SJCRH30 (cell line): Measurements from ENCODE around the gene ASAP2. TPM values are rescaled to one million over a fixed set of nuclear protein-coding genes. Genes with fewer than 3 reads are reported as not detected.

Source experiments
- DNase-seq, 2 experiments: peaks; one replicate each; pipeline ENCODE4 v3.0.0-alpha.2; 2015 to 2020
- H3K27ac ChIP-seq: fragments of 250-450 bp; sonication (Bioruptor Pico); 2 replicates; pipeline ENCODE4 v1.5.1; 2020; ENCODE audit warnings: mild to moderate bottlenecking, moderate library complexity
- H3K27me3 ChIP-seq: fragments of 250-450 bp; sonication (Bioruptor Pico); 2 replicates; pipeline ENCODE4 v1.5.1; 2020; ENCODE audit warnings: mild to moderate bottlenecking, moderate library complexity
- H3K36me3 ChIP-seq: fragments of 250-450 bp; sonication (Bioruptor Pico); 2 replicates; pipeline ENCODE4 v1.5.1; 2020; ENCODE audit warnings: mild to moderate bottlenecking, moderate library complexity
- H3K4me1 ChIP-seq: fragments of 250-450 bp; sonication (Bioruptor Pico); 2 replicates; pipeline ENCODE4 v1.5.1; 2020; ENCODE audit warnings: mild to moderate bottlenecking, moderate library complexity
- H3K4me3 ChIP-seq: fragments of 250-450 bp; sonication (Bioruptor Pico); 2 replicates; pipeline ENCODE4 v1.5.1; 2020; ENCODE audit warnings: mild to moderate bottlenecking, moderate library complexity
- H3K9me3 ChIP-seq: fragments of 250-450 bp; sonication (Bioruptor Pico); replicated peaks from 2 replicates; pipeline ENCODE4 v1.5.1; 2020; ENCODE audit warnings: mild to moderate bottlenecking, moderate library complexity
- total RNA-seq: library from RNA; depleted of rRNA; stranded (reverse); fragments of >200 nt; shearing (Covaris generic); gene quantifications from 2 replicates; pipeline ENCODE4 v1.2.3, GENCODE V29; 2014

ASAP2 gene
- total RNA-seq, 1 experiment from 2014 or later = 32.6 TPM

DNA sequence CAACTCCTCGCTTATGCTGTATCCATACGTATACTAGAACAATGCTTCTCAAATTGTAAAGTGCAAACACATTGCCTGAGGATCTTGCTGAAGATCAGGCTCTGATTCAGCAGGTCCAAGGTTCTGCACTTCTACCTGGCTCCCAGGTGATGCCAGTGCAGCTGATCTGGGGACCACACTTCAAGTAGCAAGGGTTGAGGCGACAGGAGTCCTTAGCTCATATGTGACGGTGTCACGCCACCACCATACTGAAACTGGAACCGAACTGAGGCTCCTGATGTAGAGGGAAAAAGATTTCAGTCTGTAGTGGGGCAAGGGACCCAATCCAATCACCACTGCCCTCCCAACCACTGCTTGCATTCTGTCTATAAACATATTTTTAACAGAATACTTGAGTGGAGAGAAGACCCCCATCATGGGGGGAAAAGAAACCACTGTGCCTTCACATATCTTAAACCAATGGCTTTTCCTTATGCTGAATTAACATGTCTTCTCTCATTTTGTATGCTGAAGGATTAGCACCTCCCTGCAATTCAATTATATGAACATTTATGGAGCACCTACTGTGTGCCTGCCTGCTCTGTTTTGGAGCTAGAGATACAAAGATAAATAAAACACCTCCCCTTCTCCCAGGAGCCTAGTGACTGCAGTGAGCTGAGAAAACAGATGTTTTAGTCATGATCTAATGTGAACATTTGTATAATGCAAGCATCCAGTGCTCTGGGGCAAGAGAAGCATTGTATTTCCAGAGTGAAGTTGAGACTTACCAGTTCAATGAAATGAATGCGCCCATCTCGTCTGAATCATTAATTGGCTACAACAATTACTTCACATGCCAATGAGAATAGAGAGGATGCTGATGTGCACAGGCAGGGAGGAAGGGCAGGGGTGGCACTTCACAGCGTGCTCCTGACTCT lies 6.6 kb upstream of the ASAP2 start:
- no peak overlapping the region for H3K4me3 ChIP-seq
- no peaks in the 10 kb centered on the region for H3K36me3 ChIP-seq
- H3K27ac ChIP-seq = no peak overlapping the region
- H3K4me1 ChIP-seq = peaks cover 2% of the 10 kb centered on the region
- no peaks in the 10 kb centered on the region for H3K9me3 ChIP-seq
- H3K27me3 ChIP-seq = no peaks in the 10 kb centered on the region
- no peak for DNase-seq

DNA sequence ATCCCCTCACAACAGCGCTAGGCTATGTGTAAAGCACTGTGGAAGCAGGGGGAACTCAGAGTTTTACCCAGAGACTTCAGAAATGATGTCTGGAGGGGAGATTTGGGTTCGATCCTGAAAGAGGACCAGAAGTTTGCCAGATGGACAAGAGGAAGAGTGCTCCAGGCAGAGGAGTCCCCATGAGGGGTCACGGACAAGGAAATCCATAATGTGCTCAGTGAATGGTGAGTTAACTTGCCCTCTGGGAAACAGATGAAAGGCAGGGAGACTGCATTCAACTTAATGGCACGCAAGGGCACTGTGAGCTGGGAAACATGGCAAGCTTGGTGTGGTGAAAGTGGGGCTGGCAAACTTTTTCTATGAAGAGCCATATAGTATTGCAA lies 6.0 kb upstream of the ASAP2 start:
- Histone ChIP-seq H3K4me1 (peaks cover 8% of the 10 kb centered on the region), H3K9me3 (no peaks in the 10 kb centered on the region), H3K4me3 (no peak overlapping the region), H3K27me3 (no peaks in the 10 kb centered on the region), H3K27ac (no peak overlapping the region), H3K36me3 (no peaks in the 10 kb centered on the region)
- DNase-seq = no peak

DNA sequence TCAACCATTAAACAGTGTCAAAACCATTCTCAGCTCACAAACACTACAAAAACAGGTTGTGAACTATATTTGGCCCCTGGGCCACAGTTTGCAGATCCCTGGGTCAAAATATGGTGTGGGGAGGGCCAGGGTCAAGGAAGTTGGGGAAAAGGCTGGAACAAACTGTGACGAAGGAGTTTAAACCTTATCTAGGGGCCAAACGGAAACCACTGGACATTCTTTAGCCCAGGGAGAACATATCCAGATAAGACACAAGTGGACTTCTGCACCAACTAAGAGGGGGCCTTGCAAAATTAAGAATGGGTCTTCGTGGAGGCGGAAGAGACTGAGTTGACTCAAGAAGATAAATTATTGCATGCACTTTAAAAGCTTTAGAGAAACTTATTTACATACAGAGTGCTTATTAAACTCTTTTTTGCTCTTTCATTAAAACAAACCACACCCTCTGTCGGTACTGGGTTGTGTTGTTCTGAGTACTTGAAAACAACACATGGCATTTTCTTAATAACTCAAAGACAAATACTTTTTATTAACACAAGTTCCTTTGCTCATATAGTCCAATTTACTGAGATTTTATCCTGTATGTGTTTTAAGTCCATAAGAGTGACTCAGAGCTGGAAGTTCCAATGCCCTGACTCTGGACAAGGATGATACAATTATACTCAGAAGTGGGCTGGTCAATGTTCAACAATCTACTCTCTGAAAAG lies 5.3 kb upstream of the ASAP2 start:
- no peak for DNase-seq
- Histone ChIP-seq H3K4me3 (no peak overlapping the region), H3K27me3 (no peaks in the 10 kb centered on the region), H3K27ac (no peak overlapping the region), H3K9me3 (no peaks in the 10 kb centered on the region), H3K4me1 (peaks cover 8% of the 10 kb centered on the region), H3K36me3 (no peaks in the 10 kb centered on the region)

DNA sequence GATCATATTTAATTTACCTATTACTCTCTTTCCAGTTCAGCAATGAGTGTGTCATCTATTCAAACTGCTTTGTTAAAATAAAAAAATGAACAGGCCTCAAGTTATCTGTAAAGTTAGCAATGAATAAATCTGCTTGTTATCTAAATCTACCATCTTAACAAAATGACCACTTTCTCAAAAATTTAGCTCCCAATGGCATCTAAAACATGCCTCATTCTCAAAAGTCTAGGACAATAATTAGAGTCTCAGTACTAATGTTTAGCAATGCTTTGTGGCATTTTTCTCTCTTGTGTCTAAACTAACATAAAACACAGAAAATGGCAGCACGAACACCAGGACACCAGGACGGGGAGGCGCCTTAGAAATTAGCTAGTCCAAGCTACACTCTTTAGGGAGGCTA lies 3.6 kb upstream of the ASAP2 start:
- H3K4me1 ChIP-seq = peaks cover 8% of the 10 kb centered on the region
- no peak for DNase-seq
- H3K27ac ChIP-seq = no peak overlapping the region
- no peaks in the 10 kb centered on the region for H3K36me3 ChIP-seq
- no peak overlapping the region for H3K4me3 ChIP-seq
- H3K9me3 ChIP-seq = no peaks in the 10 kb centered on the region
- H3K27me3 ChIP-seq = no peaks in the 10 kb centered on the region

DNA sequence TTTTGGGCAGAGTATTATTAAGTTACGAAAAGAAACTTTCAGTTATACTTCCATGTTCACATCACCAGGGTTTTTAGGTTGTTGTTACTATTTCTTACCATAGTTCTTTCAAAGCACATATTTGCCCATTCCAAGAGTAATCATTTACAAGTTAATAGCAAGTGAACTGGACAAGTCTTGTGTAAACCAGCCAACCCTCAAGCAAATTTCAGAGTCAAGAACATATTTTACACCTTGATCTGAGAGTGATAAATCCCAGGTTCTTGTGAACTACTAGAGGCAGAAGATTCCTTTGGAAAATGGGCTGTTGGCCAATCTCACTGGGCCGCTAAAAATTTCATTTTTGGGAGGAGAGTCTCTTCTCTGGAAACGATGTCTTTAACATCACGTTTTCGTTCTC lies 2.7 kb upstream of the ASAP2 start:
- no peak for DNase-seq
- Histone ChIP-seq H3K4me3 (no peak overlapping the region), H3K27ac (no peak overlapping the region), H3K4me1 (peaks cover 8% of the 10 kb centered on the region), H3K9me3 (no peaks in the 10 kb centered on the region), H3K36me3 (no peaks in the 10 kb centered on the region), H3K27me3 (no peaks in the 10 kb centered on the region)

DNA sequence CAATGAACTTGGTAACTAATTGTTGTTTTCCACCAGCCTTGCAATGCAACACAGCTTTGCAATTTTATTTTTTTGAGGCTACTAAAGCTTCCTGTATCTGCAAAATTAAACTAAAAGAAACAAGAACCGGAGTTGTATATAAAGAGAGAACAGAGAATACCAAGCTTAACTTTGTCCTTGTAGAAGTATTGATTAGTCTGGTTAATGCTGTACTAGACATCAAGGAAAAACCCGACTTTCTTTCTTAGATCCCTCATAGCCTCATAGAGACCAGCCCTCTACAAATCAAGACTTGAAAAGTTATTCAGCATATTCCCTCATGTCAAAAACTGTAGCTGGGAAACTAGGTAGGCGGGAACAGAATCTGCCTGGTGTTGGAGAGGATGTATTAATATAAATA lies 1.7 kb upstream of the ASAP2 start:
- Histone ChIP-seq H3K27me3 (no peaks in the 10 kb centered on the region), H3K4me3 (no peak overlapping the region), H3K27ac (peak overlapping the region; percentile 63), H3K36me3 (0 out of 2 replicates have a peak, but pooled peaks cover 3% of the 10 kb centered on the region), H3K4me1 (peaks cover 12% of the 10 kb centered on the region), H3K9me3 (no peaks in the 10 kb centered on the region)
- DNase-seq = no peak

DNA sequence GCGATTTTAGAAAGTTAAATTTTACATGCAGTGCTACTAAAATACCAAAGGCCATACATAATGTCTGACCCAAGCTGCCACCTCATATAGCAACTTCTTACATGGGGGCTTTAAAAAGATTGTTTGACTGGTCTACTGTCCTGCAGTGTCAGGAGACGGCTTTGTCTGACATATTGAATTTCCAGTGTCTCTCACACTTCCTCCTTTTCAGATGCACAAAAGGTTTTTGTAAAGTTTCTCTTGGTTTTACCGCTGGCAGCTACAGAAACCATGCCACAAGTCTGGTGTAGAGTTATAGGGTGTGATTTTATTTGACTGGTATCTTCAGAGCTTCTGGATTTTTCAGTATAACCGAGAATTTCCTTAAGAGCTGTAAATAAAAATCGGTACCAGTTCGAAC lies 1.1 kb upstream of the ASAP2 start:
- Histone ChIP-seq H3K4me1 (peaks cover 12% of the 10 kb centered on the region), H3K27ac (peak overlapping the region; percentile 63), H3K27me3 (no peaks in the 10 kb centered on the region), H3K9me3 (no peaks in the 10 kb centered on the region), H3K4me3 (peak overlapping the region; percentile 79), H3K36me3 (0 out of 2 replicates have a peak, but pooled peaks cover 3% of the 10 kb centered on the region)
- DNase-seq = peak in 1 of 2 experiments; percentile 53

DNA sequence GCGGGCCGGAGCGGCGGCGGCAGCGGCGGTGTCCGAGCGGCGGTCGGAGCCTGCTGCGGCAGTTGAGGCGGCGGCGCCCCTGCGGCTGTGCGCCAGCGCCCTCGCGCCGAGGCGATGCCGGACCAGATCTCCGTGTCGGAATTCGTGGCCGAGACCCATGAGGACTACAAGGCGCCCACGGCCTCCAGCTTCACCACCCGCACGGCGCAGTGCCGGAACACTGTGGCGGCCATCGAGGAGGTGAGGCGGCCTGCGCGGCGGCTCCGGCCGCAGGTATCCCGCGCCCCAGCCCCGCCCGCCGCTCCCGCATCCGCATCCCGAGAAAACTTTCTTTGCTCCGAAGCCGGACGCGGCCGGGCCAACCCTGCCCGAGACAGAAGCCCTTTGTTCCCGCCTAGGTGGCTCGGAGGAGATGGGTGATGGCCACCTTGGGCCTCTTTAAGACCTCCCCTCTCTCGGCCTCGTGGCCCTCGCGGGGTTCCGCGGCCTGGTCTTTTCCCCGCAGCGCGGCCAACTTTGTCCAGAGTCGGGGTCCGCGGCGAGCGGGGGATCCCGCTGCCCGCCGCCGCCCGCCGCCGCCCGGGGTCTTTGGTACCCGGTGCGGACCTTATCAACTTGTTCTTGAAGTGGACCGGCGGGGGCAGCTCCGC lies 504 bp downstream of the ASAP2 start:
- Histone ChIP-seq H3K27me3 (no peaks in the 10 kb centered on the region), H3K27ac (peak overlapping the region; percentile 67), H3K9me3 (no peaks in the 10 kb centered on the region), H3K36me3 (0 out of 2 replicates have a peak, but pooled peaks cover 3% of the 10 kb centered on the region), H3K4me1 (peaks cover 12% of the 10 kb centered on the region), H3K4me3 (peak overlapping the region; percentile 95)
- DNase-seq = peak; percentile 49 to 59

DNA sequence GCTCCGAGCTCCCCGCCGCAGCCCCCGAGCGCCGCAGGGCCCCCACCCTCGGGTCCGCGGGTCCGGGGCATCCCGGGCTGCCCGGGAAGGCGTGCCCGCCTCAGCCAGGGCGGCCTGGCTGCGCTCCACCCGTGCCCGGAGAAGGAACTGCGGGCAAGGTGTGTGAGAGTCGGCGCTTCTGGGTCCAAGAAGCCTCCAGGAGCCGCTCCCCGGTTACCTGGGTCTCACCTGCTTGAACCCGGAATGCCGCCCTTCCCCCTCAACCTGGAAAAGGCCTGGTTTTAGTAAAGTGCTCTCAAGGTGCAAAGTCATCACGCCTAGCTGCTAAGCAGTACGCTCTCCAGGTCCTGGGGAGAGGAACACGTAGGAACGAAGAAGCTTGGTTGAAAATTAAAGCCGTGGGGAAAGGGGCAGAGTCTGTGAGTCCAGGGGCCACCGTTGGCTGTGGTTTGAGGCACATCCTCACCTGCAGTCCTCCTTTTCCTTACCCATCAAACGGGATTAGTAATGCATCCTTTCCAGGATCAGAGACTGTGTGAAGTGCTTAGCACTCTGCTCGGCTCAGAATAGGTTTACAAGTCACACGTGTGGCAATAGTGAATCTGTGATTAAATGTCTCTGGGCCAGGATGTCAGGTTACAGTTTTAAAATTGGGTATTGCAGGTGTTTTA lies 1.2 kb downstream of the ASAP2 start:
- H3K36me3 ChIP-seq = 0 out of 2 replicates have a peak, but pooled peaks cover 3% of the 10 kb centered on the region
- no peaks in the 10 kb centered on the region for H3K9me3 ChIP-seq
- H3K4me3 ChIP-seq = peak overlapping the region; percentile 95
- H3K27ac ChIP-seq = peak overlapping the region; percentile 67
- peaks cover 12% of the 10 kb centered on the region for H3K4me1 ChIP-seq
- DNase-seq = peak; percentile 20 to 52
- no peaks in the 10 kb centered on the region for H3K27me3 ChIP-seq

DNA sequence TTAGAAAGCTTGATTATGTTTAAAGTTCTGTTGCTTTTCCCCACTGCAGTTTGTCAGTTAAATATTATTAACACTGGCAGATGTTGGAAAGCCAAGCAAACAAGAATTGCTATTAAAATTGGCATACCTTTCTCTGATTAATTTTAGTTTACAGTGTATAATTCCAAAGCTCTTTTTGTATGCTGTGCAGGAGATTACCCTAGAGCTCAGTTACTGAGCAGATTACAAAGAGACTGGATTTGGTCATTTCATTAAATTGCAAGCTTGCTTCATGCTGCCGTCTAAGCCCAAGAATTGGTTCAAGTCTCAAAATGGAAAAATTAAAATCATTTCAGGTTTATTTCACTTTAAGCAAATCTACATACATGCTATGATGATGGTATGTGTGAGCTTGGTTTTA lies 2.3 kb downstream of the ASAP2 start:
- H3K27me3 ChIP-seq = no peaks in the 10 kb centered on the region
- DNase-seq = no peak
- peaks cover 12% of the 10 kb centered on the region for H3K4me1 ChIP-seq
- no peaks in the 10 kb centered on the region for H3K9me3 ChIP-seq
- H3K27ac ChIP-seq = no peak overlapping the region
- peak overlapping the region; percentile 36 for H3K4me3 ChIP-seq
- H3K36me3 ChIP-seq = 0 out of 2 replicates have a peak, but pooled peaks cover 3% of the 10 kb centered on the region

DNA sequence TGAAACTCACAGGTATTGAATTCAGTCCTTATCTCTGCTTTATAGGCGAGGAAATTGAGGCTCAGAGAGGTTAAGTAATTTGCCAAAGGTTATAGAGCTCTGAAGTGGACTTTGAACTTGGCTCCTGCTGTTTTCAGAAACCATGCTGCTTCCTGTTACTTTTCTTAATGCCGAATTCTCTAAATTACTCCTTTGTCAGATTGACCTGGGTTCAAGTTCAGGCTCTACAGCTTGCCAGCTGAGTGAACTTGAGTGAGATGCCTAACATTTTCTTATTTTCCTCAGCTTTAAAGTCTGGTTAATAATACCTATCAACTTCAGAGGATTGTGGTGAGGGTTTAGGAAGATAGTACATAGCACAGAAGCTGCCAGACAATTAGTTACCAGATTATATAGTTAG lies 3.4 kb downstream of the ASAP2 start:
- Histone ChIP-seq H3K4me3 (no peak overlapping the region), H3K9me3 (no peaks in the 10 kb centered on the region), H3K4me1 (peaks cover 9% of the 10 kb centered on the region), H3K27me3 (no peaks in the 10 kb centered on the region), H3K36me3 (0 out of 2 replicates have a peak, but pooled peaks cover 3% of the 10 kb centered on the region), H3K27ac (no peak overlapping the region)
- DNase-seq = no peak

DNA sequence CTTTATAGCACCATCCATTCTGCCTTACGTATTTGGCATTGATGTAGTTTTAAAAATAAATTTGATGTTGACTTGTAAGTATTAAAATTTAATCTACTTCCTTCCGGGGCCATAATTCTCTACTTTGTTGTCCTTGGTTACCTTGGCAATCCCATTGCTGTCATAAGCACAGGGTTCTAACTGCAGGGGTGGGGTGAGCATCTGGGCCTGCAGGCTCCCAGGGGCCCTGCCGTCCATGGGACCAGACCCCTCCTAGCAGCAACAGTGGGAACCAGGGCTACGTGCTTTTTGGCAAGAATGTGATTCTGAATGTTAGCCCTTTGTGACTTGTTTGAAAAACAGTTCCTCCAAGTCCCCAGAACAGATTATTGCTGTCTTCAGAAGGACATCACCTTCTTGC lies 4.9 kb downstream of the ASAP2 start:
- Histone ChIP-seq H3K9me3 (no peaks in the 10 kb centered on the region), H3K4me3 (no peak overlapping the region), H3K4me1 (peaks cover 4% of the 10 kb centered on the region; the same call in 1 of the 2 replicates), H3K36me3 (0 out of 2 replicates have a peak, but pooled peaks cover 3% of the 10 kb centered on the region), H3K27me3 (no peaks in the 10 kb centered on the region), H3K27ac (no peak overlapping the region)
- no peak for DNase-seq

DNA sequence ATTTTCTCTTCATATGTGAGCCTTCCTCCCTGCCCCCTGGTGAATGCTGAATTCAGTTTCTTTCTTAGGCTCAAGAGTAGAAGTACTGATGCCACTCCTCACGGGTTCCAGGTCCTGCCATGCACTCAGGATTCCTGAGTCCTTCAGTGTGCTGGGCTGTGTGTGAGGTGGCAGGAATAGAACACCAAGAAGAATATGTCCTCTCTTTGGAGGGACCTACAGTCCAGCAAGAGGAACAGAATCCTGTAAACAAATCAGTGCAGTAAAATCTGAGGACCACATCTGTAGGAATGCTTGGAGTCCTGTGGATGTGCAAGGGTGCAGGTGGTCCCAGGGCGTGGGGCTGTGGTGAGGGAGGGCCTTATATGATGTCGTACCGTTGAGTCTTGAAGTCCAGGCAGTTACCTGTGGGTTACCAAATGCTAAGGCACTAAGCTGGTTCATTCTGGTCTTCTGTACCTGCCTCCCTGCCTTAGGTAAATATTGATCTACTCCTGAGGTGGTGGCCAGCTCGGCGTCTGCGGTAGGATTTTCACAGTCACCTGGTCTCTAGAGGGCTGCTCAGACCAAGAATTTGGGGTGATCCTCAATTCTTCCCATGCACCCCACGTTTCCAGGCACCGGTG lies 5.5 kb downstream of the ASAP2 start:
- Histone ChIP-seq H3K9me3 (no peaks in the 10 kb centered on the region), H3K36me3 (0 out of 2 replicates have a peak, but pooled peaks cover 3% of the 10 kb centered on the region), H3K27me3 (no peaks in the 10 kb centered on the region), H3K4me1 (peaks cover 4% of the 10 kb centered on the region; the same call in 1 of the 2 replicates), H3K27ac (no peak overlapping the region), H3K4me3 (no peak overlapping the region)
- DNase-seq = no peak
